Natural killer cell (primary cell): ENCODE results near the gene INSIG1. TPM values are rescaled to one million over a fixed set of nuclear protein-coding genes. Genes with fewer than 3 reads are reported as not detected.

Experiments used
- ATAC-seq, 3 donors: fragments of 150-1000 bp in 2 of 3; fragments of 200-7000 bp in 1 of 3; cut with Tn5 transposase; 1 replicate in 1 of 3; 2 replicates in 2 of 3; pipeline ENCODE4 v1.10.0; 2021; ENCODE audit warnings: mild to moderate bottlenecking in 2 of 3, moderate library complexity in 2 of 3
- DNase-seq, 2 donors: peaks; one replicate each; pipeline versions ENCODE4 v3.0.0 to v3.0.0-alpha.2; 2013 to 2021; ENCODE audit warnings: mixed read lengths in 1 of 2
- H3K27ac ChIP-seq: one replicate; pipeline ENCODE4 v1.5.1; 2013; ENCODE audit warnings: mild to moderate bottlenecking, low read length
- H3K27me3 ChIP-seq: one replicate; pipeline ENCODE4 v1.6.1; 2013; ENCODE audit warnings: low read length; ENCODE audit not compliant: control insufficient read depth, insufficient read depth
- H3K36me3 ChIP-seq: one replicate; pipeline ENCODE4 v1.6.1; 2013; ENCODE audit warnings: low read length; ENCODE audit not compliant: control insufficient read depth, insufficient read depth
- H3K4me1 ChIP-seq: one replicate; pipeline ENCODE4 v1.6.1; 2013; ENCODE audit warnings: low read length; ENCODE audit not compliant: control insufficient read depth, insufficient read depth
- H3K4me3 ChIP-seq: one replicate; pipeline ENCODE4 v1.5.1; 2013; ENCODE audit warnings: low read length
- H3K9me3 ChIP-seq: one replicate; pipeline ENCODE4 v1.6.1; 2013; ENCODE audit warnings: low read length; ENCODE audit not compliant: control insufficient read depth, insufficient read depth
- H3K27ac Mint-ChIP-seq, 2 donors: one replicate each; pipeline ENCODE4 v1.8.0; 2022; ENCODE audit warnings: mild to moderate bottlenecking in 2 of 2, mixed read lengths in 2 of 2, moderate library complexity in 1 of 2
- H3K27me3 Mint-ChIP-seq, 2 donors: one replicate each; pipeline ENCODE4 v1.8.0; 2022; ENCODE audit warnings: low read depth in 2 of 2, mixed read lengths in 2 of 2
- H3K36me3 Mint-ChIP-seq: one replicate; pipeline ENCODE4 v1.8.0; 2022; ENCODE audit warnings: mixed read lengths
- H3K4me1 Mint-ChIP-seq, 2 donors: one replicate each; pipeline ENCODE4 v1.8.0; 2022; ENCODE audit warnings: mixed read lengths in 2 of 2
- H3K4me3 Mint-ChIP-seq: one replicate; pipeline ENCODE4 v1.8.0; 2022; ENCODE audit warnings: mild to moderate bottlenecking, moderate library complexity, mixed read lengths
- H3K9me3 Mint-ChIP-seq, 2 donors: one replicate each; pipeline ENCODE4 v1.8.0; 2022; ENCODE audit warnings: mixed read lengths in 2 of 2
- CTCF ChIP-seq: fragments of 200-600 bp; IDR thresholded peaks from one replicate; pipeline ENCODE4 v1.8.0; 2022; ENCODE audit warnings: antibody characterized with exemption
- WGBS: methylation state at CpG from one replicate; pipeline ENCODE4 v1.1.7; 2013; ENCODE audit warnings: missing lambda C conversion rate; ENCODE audit not compliant: insufficient coverage; 5-methylcytosine and 5-hydroxymethylcytosine counted together
- intact Hi-C: fragments of 100-400 bp; cut with micrococcal nuclease; formaldehyde crosslinking; loops from one replicate; pipeline ENCODE4 v1.14.2; 2022
- total RNA-seq, 4 donors: library from RNA; stranded (reverse); fragments of 120-200 nt in 1 of 4; gene quantifications; one replicate each; pipeline versions ENCODE4 v1.2.3 to v1.2.4, GENCODE V29; 2013 to 2022

INSIG1 gene
- total RNA-seq, 3 donors from 2014 or later (not counting 1 experiment from before 2014, with no cell fraction given), result 66.7 to 115 (median 84.5) TPM

- Histone ChIP-seq H3K27me3 (no peaks in the 10 kb centered on the region), H3K36me3 (no peaks in the 10 kb centered on the region), H3K9me3 (no peaks in the 10 kb centered on the region), H3K27ac (no peak overlapping the region), H3K4me3 (no peak overlapping the region), H3K4me1 (no peaks in the 10 kb centered on the region)
- WGBS, result 76% methylated on average over 14 of the region's 14 CpGs
- no peak for TF ChIP-seq CTCF
- DNase-seq, result no peak
- Mint-ChIP-seq H3K27ac (no peak overlapping the region), H3K36me3 (no peaks in the 10 kb centered on the region), H3K4me3 (no peak overlapping the region), H3K27me3 (no peaks in the 10 kb centered on the region), H3K4me1 (no peaks in the 10 kb centered on the region), H3K9me3 (no peaks in the 10 kb centered on the region)
- ATAC-seq, result no peak
- intact Hi-C loops, result no loop called here
Observed at GRCh38 chr7:155263051-155263450, 34.6 kb upstream of the INSIG1 start.

- Mint-ChIP-seq H3K4me3 (no peak overlapping the region), H3K9me3 (no peaks in the 10 kb centered on the region), H3K27me3 (no peaks in the 10 kb centered on the region), H3K27ac (no peak overlapping the region), H3K4me1 (no peaks in the 10 kb centered on the region), H3K36me3 (no peaks in the 10 kb centered on the region)
- Histone ChIP-seq H3K36me3 (no peaks in the 10 kb centered on the region), H3K4me3 (no peak overlapping the region), H3K4me1 (no peaks in the 10 kb centered on the region), H3K9me3 (no peaks in the 10 kb centered on the region), H3K27me3 (no peaks in the 10 kb centered on the region), H3K27ac (no peak overlapping the region)
- 89% methylated on average over 11 of the region's 12 CpGs for WGBS
- no peak for DNase-seq
- intact Hi-C loops, result no loop called here
- no peak for ATAC-seq
- no peak for TF ChIP-seq CTCF
Observed at GRCh38 chr7:155263581-155264143, 34.0 kb upstream of the INSIG1 start.

- ATAC-seq (peak in 1 of 3 donors; percentile 28), DNase-seq (no peak)
- Mint-ChIP-seq H3K27ac (no peak overlapping the region), H3K4me3 (no peak overlapping the region), H3K4me1 (no peaks in the 10 kb centered on the region), H3K36me3 (no peaks in the 10 kb centered on the region), H3K27me3 (no peaks in the 10 kb centered on the region), H3K9me3 (no peaks in the 10 kb centered on the region)
- no peaks in the 10 kb centered on the region for H3K27me3 ChIP-seq
- H3K4me3 ChIP-seq, result no peak overlapping the region
- intact Hi-C loops, result no loop called here
- TF ChIP-seq CTCF, result no peak
- H3K36me3 ChIP-seq, result no peaks in the 10 kb centered on the region
- 83% methylated on average over 7 of the region's 7 CpGs for WGBS
- no peak overlapping the region for H3K27ac ChIP-seq
- H3K4me1 ChIP-seq, result no peaks in the 10 kb centered on the region
- H3K9me3 ChIP-seq, result no peaks in the 10 kb centered on the region
Observed at GRCh38 chr7:155265144-155265543, 32.5 kb upstream of the INSIG1 start.

- Mint-ChIP-seq H3K36me3 (no peaks in the 10 kb centered on the region), H3K27ac (no peak overlapping the region), H3K4me1 (no peaks in the 10 kb centered on the region), H3K27me3 (no peaks in the 10 kb centered on the region), H3K9me3 (no peaks in the 10 kb centered on the region), H3K4me3 (no peak overlapping the region)
- H3K27me3 ChIP-seq, result no peaks in the 10 kb centered on the region
- no peaks in the 10 kb centered on the region for H3K36me3 ChIP-seq
- 82% methylated on average over 7 of the region's 7 CpGs for WGBS
- ATAC-seq (no peak), DNase-seq (no peak)
- no peaks in the 10 kb centered on the region for H3K9me3 ChIP-seq
- H3K27ac ChIP-seq, result no peak overlapping the region
- intact Hi-C loops, result no loop called here
- no peak overlapping the region for H3K4me3 ChIP-seq
- H3K4me1 ChIP-seq, result no peaks in the 10 kb centered on the region
- TF ChIP-seq CTCF, result no peak
Observed at GRCh38 chr7:155265961-155266360, 31.7 kb upstream of the INSIG1 start.
